ENCODE data around the gene RBM42.

DNA sequence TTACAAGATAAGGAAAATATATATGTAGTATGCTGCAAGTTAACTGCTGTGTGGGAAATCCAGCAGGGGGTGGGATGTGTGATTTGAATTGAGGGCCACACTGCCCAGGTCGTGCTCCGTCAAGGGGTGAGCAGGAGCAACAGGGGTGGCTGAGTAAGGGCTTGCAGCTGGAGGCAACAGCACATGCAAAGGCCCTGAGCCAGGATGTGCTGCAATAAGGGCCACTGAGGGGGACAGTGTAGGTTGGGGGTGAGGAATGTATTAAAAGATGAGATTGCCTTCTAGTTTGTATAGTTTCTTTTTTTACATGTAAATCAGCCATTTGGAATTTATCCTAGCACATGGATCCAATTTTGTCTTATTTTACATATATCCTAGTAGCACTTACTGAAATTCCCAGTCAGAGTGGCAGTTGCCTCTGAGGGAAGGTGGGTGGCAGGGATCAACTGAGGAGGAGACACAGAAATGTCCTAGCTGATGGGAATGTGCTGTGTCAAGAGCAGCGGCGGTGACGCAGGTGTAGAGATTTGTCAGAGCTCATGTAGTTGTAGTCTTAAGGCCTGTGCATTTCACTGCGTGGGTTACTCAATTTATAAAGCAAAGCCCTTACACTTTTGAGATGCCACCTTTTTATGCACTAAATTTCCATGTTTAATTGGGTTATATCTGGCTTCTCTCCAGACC, 5.4 kb upstream of the RBM42 start:
- TF ChIP-seq, protein P1, sequence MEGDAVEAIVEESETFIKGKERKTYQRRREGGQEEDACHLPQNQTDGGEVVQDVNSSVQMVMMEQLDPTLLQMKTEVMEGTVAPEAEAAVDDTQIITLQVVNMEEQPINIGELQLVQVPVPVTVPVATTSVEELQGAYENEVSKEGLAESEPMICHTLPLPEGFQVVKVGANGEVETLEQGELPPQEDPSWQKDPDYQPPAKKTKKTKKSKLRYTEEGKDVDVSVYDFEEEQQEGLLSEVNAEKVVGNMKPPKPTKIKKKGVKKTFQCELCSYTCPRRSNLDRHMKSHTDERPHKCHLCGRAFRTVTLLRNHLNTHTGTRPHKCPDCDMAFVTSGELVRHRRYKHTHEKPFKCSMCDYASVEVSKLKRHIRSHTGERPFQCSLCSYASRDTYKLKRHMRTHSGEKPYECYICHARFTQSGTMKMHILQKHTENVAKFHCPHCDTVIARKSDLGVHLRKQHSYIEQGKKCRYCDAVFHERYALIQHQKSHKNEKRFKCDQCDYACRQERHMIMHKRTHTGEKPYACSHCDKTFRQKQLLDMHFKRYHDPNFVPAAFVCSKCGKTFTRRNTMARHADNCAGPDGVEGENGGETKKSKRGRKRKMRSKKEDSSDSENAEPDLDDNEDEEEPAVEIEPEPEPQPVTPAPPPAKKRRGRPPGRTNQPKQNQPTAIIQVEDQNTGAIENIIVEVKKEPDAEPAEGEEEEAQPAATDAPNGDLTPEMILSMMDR (conservative IDR thresholded peaks at IDR 0.05 in 1 of 2, IDR thresholded peaks at IDR 0.05 in 1 of 2; ENCODE audit: low read depth in 1 of 2, low read length in 2 of 2), result no peak
- no peak for TF ChIP-seq EZH2 (IDR thresholded peaks at IDR 0.05; ENCODE audit: low read length, missing control alignments)
